ENCODE results near the gene PHLPP1. TPM values are rescaled to one million over a fixed set of nuclear protein-coding genes. Genes with fewer than 3 reads are reported as not detected.

The PHLPP1 gene
- total and polyA plus RNA-seq, 2 experiments from 2014 or later: 15.7 to 73.6 TPM

DNA sequence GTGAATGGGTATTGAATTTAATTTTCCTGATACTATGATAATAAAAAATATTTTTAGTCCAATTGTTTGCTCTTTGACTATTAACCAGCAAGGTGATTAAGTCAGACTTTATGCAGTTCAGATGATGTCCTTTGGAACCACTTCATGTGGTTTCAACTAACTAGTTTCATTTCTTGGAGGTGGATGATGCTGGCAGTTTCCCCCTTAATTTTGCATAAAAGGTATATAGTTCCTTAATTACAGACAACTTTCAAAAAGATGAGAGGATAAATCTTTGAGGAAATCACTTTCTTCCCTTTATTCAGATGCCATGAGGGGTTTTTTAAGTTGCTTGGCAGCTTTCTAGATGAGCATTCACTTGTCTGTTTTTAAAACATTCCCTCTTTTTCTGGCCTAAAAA lies 223.1 kb downstream of the PHLPP1 start:
- no peaks in the 10 kb centered on the region for H3K79me2 ChIP-seq (replicated peaks; ENCODE audit: insufficient read depth)
- Mint-ChIP-seq H3K27ac (no peak overlapping the region), H3K9me3 (no peaks in the 10 kb centered on the region), H3K36me3 (ENCODE audit: low read depth) (peaks cover 40% of the 10 kb centered on the region), H3K4me1 (no peaks in the 10 kb centered on the region), H3K4me3 (no peak overlapping the region), H3K27me3 (ENCODE audit: insufficient read depth, low read depth, poor library complexity) (peaks cover 6% of the 10 kb centered on the region)
- TF ChIP-seq CREB1 (CRISPR knock-in tag; IDR thresholded peaks at IDR 0.05; ENCODE audit: low read depth): no peak
- no peak overlapping the region for H3K27ac ChIP-seq (ENCODE audit: low read depth)
- no peaks in the 10 kb centered on the region for H3K4me1 ChIP-seq (ENCODE audit: insufficient read depth)
- H3K27me3 ChIP-seq (ENCODE audit: insufficient read depth): no peaks in the 10 kb centered on the region
- ATAC-seq (no peak), DNase-seq (ENCODE audit: low spot score) (no peak)
- no peak overlapping the region for H3K4me2 ChIP-seq
- no peaks in the 10 kb centered on the region for H3F3A ChIP-seq (replicated peaks; ENCODE audit: low read depth)
- H3K9me2 ChIP-seq (ENCODE audit: insufficient read depth): no peaks in the 10 kb centered on the region
- no peak overlapping the region for H3K4me3 ChIP-seq
- H3K36me3 ChIP-seq (ENCODE audit: insufficient read depth): peaks cover 6% of the 10 kb centered on the region
- H2AFZ ChIP-seq: no peak overlapping the region
- H4K20me1 ChIP-seq (replicated peaks; ENCODE audit: insufficient read depth): no peaks in the 10 kb centered on the region

DNA sequence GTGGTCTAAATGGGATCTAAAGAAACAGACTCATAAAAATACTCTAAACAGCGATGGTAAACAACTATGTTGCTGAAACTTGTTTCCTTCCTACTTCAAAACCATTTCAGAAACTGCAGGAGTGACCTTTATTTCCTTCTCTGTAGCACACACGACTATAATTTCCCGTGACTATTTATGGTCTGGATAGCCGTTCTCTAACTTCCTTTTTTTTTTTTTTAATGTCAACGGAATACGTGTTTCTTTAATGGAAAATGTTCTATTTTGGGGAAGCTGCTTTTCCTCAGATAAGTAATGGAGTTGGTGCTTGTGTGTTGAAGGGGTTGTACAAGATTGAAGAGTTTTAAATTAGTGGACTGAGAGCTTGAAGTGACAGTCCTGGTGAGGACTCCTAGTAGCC lies 224.1 kb downstream of the PHLPP1 start:
- DNase-seq (ENCODE audit: low spot score): no peak
- H3K27me3 Mint-ChIP-seq (ENCODE audit: insufficient read depth, low read depth, poor library complexity): peaks cover 6% of the 10 kb centered on the region
- 0 out of 2 replicates have a peak overlapping the region, but pooled peaks have one; percentile 23 for H3K27ac Mint-ChIP-seq
- ATAC-seq: no peak
- TF ChIP-seq ZNF331 (CRISPR knock-in tag; IDR thresholded peaks at IDR 0.05; ENCODE audit: low read depth): no peak
- no peak for TF ChIP-seq NANOG (IDR thresholded peaks at IDR 0.05; ENCODE audit: borderline replicate concordance)
- no peak for TF ChIP-seq EZH2 (IDR thresholded peaks at IDR 0.05; ENCODE audit: low read depth, unreplicated experiment)
- TF ChIP-seq, protein P1, sequence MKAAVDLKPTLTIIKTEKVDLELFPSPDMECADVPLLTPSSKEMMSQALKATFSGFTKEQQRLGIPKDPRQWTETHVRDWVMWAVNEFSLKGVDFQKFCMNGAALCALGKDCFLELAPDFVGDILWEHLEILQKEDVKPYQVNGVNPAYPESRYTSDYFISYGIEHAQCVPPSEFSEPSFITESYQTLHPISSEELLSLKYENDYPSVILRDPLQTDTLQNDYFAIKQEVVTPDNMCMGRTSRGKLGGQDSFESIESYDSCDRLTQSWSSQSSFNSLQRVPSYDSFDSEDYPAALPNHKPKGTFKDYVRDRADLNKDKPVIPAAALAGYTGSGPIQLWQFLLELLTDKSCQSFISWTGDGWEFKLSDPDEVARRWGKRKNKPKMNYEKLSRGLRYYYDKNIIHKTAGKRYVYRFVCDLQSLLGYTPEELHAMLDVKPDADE (IDR thresholded peaks at IDR 0.05): no peak
- Histone ChIP-seq H2AFZ (no peak overlapping the region), H3K27ac (ENCODE audit: low read depth) (no peak overlapping the region), H3K4me3 (no peak overlapping the region), H3K4me1 (ENCODE audit: insufficient read depth) (no peaks in the 10 kb centered on the region), H3K36me3 (ENCODE audit: insufficient read depth) (peaks cover 9% of the 10 kb centered on the region), H3K9me2 (ENCODE audit: insufficient read depth) (no peaks in the 10 kb centered on the region), H3F3A (replicated peaks; ENCODE audit: low read depth) (no peaks in the 10 kb centered on the region), H3K27me3 (ENCODE audit: insufficient read depth) (no peaks in the 10 kb centered on the region), H3K4me2 (no peak overlapping the region), H4K20me1 (replicated peaks; ENCODE audit: insufficient read depth) (no peaks in the 10 kb centered on the region), H3K79me2 (replicated peaks; ENCODE audit: insufficient read depth) (no peaks in the 10 kb centered on the region)
- peaks cover 33% of the 10 kb centered on the region for H3K36me3 Mint-ChIP-seq (ENCODE audit: low read depth)
- H3K4me1 Mint-ChIP-seq: no peaks in the 10 kb centered on the region
- no peak overlapping the region for H3K4me3 Mint-ChIP-seq
- no peaks in the 10 kb centered on the region for H3K9me3 Mint-ChIP-seq

DNA sequence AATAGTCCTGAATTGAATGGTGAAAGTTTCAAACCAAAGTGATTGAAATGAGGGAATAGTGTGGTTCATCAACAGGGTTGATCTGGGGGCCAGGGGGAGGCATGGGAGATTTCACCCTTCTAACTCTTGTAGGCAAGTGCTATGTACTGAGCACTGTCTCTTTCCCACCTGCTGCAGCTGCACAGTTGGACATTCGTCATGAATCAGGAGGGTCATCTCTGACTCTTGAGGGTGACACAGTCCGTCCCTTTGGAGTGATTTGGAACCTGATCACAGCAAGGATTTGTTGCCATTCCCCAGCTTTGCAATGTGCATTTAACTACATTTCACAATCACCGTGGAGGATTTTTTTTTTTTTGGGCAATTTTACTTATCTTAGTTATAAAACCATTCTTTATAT lies 224.6 kb downstream of the PHLPP1 start:
- no peak for TF ChIP-seq CREB1 (CRISPR knock-in tag; IDR thresholded peaks at IDR 0.05; ENCODE audit: low read depth)
- no peak for TF ChIP-seq ZNF114 (CRISPR knock-in tag; IDR thresholded peaks at IDR 0.05)
- TF ChIP-seq ZNF331 (CRISPR knock-in tag; IDR thresholded peaks at IDR 0.05; ENCODE audit: low read depth): no peak
- TF ChIP-seq POLR2AphosphoS5 (IDR thresholded peaks at IDR 0.05; ENCODE audit: low read depth): no peak
- no peaks in the 10 kb centered on the region for H4K20me1 ChIP-seq (replicated peaks; ENCODE audit: insufficient read depth)
- Mint-ChIP-seq H3K9me3 (no peaks in the 10 kb centered on the region), H3K36me3 (ENCODE audit: low read depth) (peaks cover 37% of the 10 kb centered on the region), H3K27me3 (ENCODE audit: insufficient read depth, low read depth, poor library complexity) (peaks cover 6% of the 10 kb centered on the region), H3K4me1 (no peaks in the 10 kb centered on the region), H3K4me3 (no peak overlapping the region), H3K27ac (no peak overlapping the region)
- H3K27me3 ChIP-seq (ENCODE audit: insufficient read depth): no peaks in the 10 kb centered on the region
- no peaks in the 10 kb centered on the region for H3K79me2 ChIP-seq (replicated peaks; ENCODE audit: insufficient read depth)
- H3K27ac ChIP-seq (ENCODE audit: low read depth): no peak overlapping the region
- no peak overlapping the region for H3K4me2 ChIP-seq
- DNase-seq (ENCODE audit: low spot score) (no peak), ATAC-seq (no peak)
- peaks cover 9% of the 10 kb centered on the region for H3K36me3 ChIP-seq (ENCODE audit: insufficient read depth)
- no peaks in the 10 kb centered on the region for H3K9me2 ChIP-seq (ENCODE audit: insufficient read depth)
- H2AFZ ChIP-seq: no peak overlapping the region
- H3F3A ChIP-seq (replicated peaks; ENCODE audit: low read depth): no peaks in the 10 kb centered on the region
- H3K4me3 ChIP-seq: no peak overlapping the region
- no peaks in the 10 kb centered on the region for H3K4me1 ChIP-seq (ENCODE audit: insufficient read depth)
